ENCODE data around the gene GPR148.

Gene GPR148

GRCh38 chr2:130755256-130756052 is 26.6 kb downstream of the GPR148 start, which contains the start of gene AMER3:
AMER3 (plus strand) TSS chr2:130755540; CDS start chr2:130762073, 6,533 bp downstream.
- Histone ChIP-seq H3K9ac (ENCODE audit: low read depth, low read length) (no peak within 1 kb of the TSS), H3K36me3 (ENCODE audit: insufficient read depth, low read length) (no peaks in the 10 kb centered on the region), H3K4me1 (ENCODE audit: control insufficient read depth, insufficient read depth, low read length) (no peaks in the 10 kb centered on the region), H3K9me3 (replicated peaks; ENCODE audit: low read length) (no peaks in the 10 kb centered on the region), H3K27me3 (ENCODE audit: control insufficient read depth, insufficient read depth, low read length) (peaks cover 15% of the 10 kb centered on the region), H3K4me3 (ENCODE audit: low read length) (no peak within 1 kb of the TSS), H3K4me2 (ENCODE audit: low read length) (peak within 1 kb of the TSS; percentile 20)

GRCh38 chr2:130756053-130756873 is 27.4 kb downstream of the GPR148 start:
- H3K9ac ChIP-seq (ENCODE audit: low read depth, low read length): no peak overlapping the region
- peak overlapping the region; percentile 20 for H3K4me2 ChIP-seq (ENCODE audit: low read length)
- peaks cover 15% of the 10 kb centered on the region for H3K27me3 ChIP-seq (ENCODE audit: control insufficient read depth, insufficient read depth, low read length)
- H3K4me1 ChIP-seq (ENCODE audit: control insufficient read depth, insufficient read depth, low read length): no peaks in the 10 kb centered on the region
- no peak overlapping the region for H3K4me3 ChIP-seq (ENCODE audit: low read length)
- no peaks in the 10 kb centered on the region for H3K36me3 ChIP-seq (ENCODE audit: insufficient read depth, low read length)
- peaks cover 3% of the 10 kb centered on the region for H3K9me3 ChIP-seq (replicated peaks; ENCODE audit: low read length)

DNA sequence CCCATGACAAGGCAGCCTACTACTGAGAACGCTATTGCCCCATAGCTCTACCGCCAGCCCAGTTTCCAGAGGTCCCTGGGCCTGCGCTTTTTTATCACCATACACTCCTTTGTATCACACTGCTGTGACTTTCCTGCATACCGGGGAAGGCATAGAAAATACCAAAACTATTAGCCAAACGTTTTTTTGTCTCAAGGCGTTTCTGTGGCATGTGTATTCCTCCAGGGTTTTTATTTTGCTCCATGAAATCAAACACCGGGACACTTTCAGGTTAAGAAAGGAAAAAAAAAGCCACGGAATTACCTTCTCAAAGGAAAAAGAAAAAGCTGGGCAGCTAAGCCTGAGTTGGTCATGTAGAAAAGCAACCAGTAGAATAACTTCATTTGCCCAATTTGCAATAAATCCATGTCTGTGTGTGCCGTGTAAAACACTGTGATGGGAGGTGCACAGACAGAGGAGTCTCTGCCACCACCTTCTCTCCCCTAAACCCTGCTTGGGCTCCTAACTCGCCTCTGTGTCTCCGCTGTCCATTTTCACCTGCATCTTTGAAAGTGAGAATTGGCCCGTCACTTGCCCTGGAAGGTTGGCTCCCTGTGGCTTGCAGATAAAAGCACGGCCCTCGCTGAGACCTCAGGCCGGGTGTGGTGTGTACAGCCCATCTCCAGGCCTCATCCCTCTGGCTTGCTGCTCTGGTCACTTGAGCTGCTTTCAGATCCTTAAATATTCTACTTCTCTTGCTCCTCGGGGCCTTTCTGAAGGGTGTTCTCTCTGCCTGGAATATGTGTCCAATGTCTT is 28.2 kb downstream of the GPR148 start:
- Histone ChIP-seq H3K4me3 (ENCODE audit: low read length) (no peak overlapping the region), H3K27me3 (ENCODE audit: control insufficient read depth, insufficient read depth, low read length) (peaks cover 15% of the 10 kb centered on the region), H3K4me2 (ENCODE audit: low read length) (no peak overlapping the region)

GRCh38 chr2:130759906-130760753 is 31.3 kb downstream of the GPR148 start:
- no peak overlapping the region for H3K9ac ChIP-seq (ENCODE audit: low read depth, low read length)
- H3K36me3 ChIP-seq (ENCODE audit: insufficient read depth, low read length): no peaks in the 10 kb centered on the region
- H3K9me3 ChIP-seq (replicated peaks; ENCODE audit: low read length): peaks cover 8% of the 10 kb centered on the region
- peaks cover 9% of the 10 kb centered on the region for H3K27me3 ChIP-seq (ENCODE audit: control insufficient read depth, insufficient read depth, low read length)
- H3K4me1 ChIP-seq (ENCODE audit: control insufficient read depth, insufficient read depth, low read length): no peaks in the 10 kb centered on the region
- no peak overlapping the region for H3K4me2 ChIP-seq (ENCODE audit: low read length)
- no peak overlapping the region for H3K4me3 ChIP-seq (ENCODE audit: low read length)

More for the DNA sequence above, 28.2 kb downstream of the GPR148 start:
- Histone ChIP-seq H3K4me1 (ENCODE audit: control insufficient read depth, insufficient read depth, low read length) (no peaks in the 10 kb centered on the region), H3K9ac (ENCODE audit: low read depth, low read length) (no peak overlapping the region), H3K36me3 (ENCODE audit: insufficient read depth, low read length) (no peaks in the 10 kb centered on the region), H3K9me3 (replicated peaks; ENCODE audit: low read length) (peaks cover 5% of the 10 kb centered on the region)

DNA sequence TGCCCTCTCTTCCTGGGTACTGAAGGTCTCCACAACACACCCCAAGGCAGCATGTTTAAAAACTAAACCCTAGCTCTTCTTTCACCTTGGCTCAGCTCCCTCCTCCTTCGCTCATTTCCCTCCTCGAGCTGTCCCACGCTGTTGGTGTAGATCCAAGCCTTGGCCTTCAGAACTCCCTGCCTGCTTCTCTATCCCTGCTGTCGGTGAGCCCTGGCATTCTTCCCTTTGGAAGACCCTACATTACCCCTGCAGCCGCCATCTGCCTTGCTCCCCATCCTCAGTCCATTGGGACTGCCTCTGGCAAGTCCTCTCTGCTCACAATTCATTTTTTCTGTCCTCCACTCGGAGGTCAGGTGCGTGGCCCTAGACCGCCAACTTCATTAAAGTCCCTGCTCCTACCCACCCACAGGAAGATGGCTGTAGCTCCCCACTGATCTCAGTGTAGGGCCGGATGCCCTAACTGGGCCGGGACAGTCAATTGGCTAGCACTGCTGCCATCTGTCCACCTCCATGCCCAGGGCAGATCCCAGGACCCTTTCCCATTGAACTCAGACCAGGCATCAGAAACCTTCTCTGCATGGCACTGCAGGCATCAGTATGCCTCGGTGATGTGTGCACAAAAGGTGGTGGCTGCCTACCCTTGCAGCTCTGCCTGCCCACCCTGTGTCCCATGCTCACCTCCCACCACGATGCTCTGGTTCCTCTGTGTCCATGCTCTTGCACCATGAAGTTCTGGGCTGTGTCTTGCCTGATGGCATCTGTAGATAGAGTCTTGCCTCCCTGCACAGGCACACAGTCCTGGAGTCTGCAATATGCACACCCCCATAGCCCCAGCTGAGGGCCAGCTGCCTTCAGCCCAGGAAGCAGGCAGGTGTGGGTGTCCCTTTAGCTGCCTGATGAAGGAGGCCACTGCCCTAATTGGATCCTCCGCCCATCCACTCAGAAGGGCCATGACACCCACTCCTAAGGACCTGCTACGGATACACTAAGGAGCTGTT is 32.2 kb downstream of the GPR148 start:
- Histone ChIP-seq H3K9ac (ENCODE audit: low read depth, low read length) (no peak overlapping the region), H3K4me3 (ENCODE audit: low read length) (no peak overlapping the region), H3K4me2 (ENCODE audit: low read length) (no peak overlapping the region), H3K4me1 (ENCODE audit: control insufficient read depth, insufficient read depth, low read length) (no peaks in the 10 kb centered on the region), H3K36me3 (ENCODE audit: insufficient read depth, low read length) (no peaks in the 10 kb centered on the region), H3K27me3 (ENCODE audit: control insufficient read depth, insufficient read depth, low read length) (peaks cover 3% of the 10 kb centered on the region), H3K9me3 (replicated peaks; ENCODE audit: low read length) (peaks cover 10% of the 10 kb centered on the region)

GRCh38 chr2:130762031-130762909 is 33.4 kb downstream of the GPR148 start:
- Histone ChIP-seq H3K4me3 (ENCODE audit: low read length) (no peak overlapping the region), H3K4me2 (ENCODE audit: low read length) (no peak overlapping the region), H3K9ac (ENCODE audit: low read depth, low read length) (no peak overlapping the region), H3K27me3 (ENCODE audit: control insufficient read depth, insufficient read depth, low read length) (no peaks in the 10 kb centered on the region), H3K4me1 (ENCODE audit: control insufficient read depth, insufficient read depth, low read length) (no peaks in the 10 kb centered on the region), H3K36me3 (ENCODE audit: insufficient read depth, low read length) (no peaks in the 10 kb centered on the region), H3K9me3 (replicated peaks; ENCODE audit: low read length) (peaks cover 10% of the 10 kb centered on the region)

- H3K9me3 ChIP-seq (replicated peaks; ENCODE audit: low read length): peaks cover 10% of the 10 kb centered on the region
- H3K27me3 ChIP-seq (ENCODE audit: control insufficient read depth, insufficient read depth, low read length): no peaks in the 10 kb centered on the region
- H3K36me3 ChIP-seq (ENCODE audit: insufficient read depth, low read length): no peaks in the 10 kb centered on the region
- H3K4me2 ChIP-seq (ENCODE audit: low read length): no peak overlapping the region
- no peak overlapping the region for H3K4me3 ChIP-seq (ENCODE audit: low read length)
- no peak overlapping the region for H3K9ac ChIP-seq (ENCODE audit: low read depth, low read length)
- H3K4me1 ChIP-seq (ENCODE audit: control insufficient read depth, insufficient read depth, low read length): no peaks in the 10 kb centered on the region
Measured at GRCh38 chr2:130762910-130763385, 34.1 kb downstream of the GPR148 start.

DNA sequence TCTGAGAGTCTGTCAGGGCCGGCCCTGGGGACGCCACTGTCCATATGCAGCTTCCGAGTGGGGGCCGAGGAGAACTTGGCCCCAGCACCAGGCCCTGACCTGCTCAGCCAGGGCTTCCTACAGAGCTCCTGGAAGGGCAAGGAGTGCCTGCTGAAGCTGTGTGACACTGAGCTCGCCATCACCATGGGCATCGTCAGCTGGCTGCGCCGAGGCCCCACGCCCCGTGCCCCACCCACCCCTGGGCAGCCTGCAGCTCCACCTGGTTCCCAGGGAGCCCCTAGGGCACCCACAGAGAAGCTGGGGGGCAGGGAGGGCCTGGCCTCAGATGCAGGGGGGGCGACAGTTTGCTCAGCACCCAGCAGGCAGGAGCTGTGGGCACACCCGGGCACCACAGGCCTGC is 34.5 kb downstream of the GPR148 start:
- no peaks in the 10 kb centered on the region for H3K36me3 ChIP-seq (ENCODE audit: insufficient read depth, low read length)
- H3K4me2 ChIP-seq (ENCODE audit: low read length): no peak overlapping the region
- no peaks in the 10 kb centered on the region for H3K27me3 ChIP-seq (ENCODE audit: control insufficient read depth, insufficient read depth, low read length)
- H3K9me3 ChIP-seq (replicated peaks; ENCODE audit: low read length): peaks cover 10% of the 10 kb centered on the region
- H3K9ac ChIP-seq (ENCODE audit: low read depth, low read length): no peak overlapping the region
- H3K4me3 ChIP-seq (ENCODE audit: low read length): no peak overlapping the region
- H3K4me1 ChIP-seq (ENCODE audit: control insufficient read depth, insufficient read depth, low read length): no peaks in the 10 kb centered on the region

GRCh38 chr2:130764035-130764820 is 35.4 kb downstream of the GPR148 start:
- no peaks in the 10 kb centered on the region for H3K27me3 ChIP-seq (ENCODE audit: control insufficient read depth, insufficient read depth, low read length)
- H3K9me3 ChIP-seq (replicated peaks; ENCODE audit: low read length): peaks cover 10% of the 10 kb centered on the region
- H3K4me1 ChIP-seq (ENCODE audit: control insufficient read depth, insufficient read depth, low read length): no peaks in the 10 kb centered on the region
- H3K4me3 ChIP-seq (ENCODE audit: low read length): no peak overlapping the region
- no peak overlapping the region for H3K9ac ChIP-seq (ENCODE audit: low read depth, low read length)
- no peaks in the 10 kb centered on the region for H3K36me3 ChIP-seq (ENCODE audit: insufficient read depth, low read length)
- no peak overlapping the region for H3K4me2 ChIP-seq (ENCODE audit: low read length)

All from skeletal muscle satellite cell (primary cell).